RPMI8226 (cell line): ENCODE measurements around the gene TRIM67.
"Not testable (repeated sequence)": the region's sequence is repeated elsewhere in the genome, so short reads cannot be mapped to it uniquely, and the experiment has no call there.

Source experiments
- DNase-seq: peaks from one replicate; pipeline ENCODE4 v3.0.0-alpha.2; 2015

The TRIM67 gene

GRCh38 chr1:231209531-231209930, 47.7 kb downstream of the TRIM67 start:
- DNase-seq: no peak

GRCh38 chr1:231210126-231210525, 48.3 kb downstream of the TRIM67 start:
- DNase-seq: no peak

- DNase-seq: peak; percentile 96
These were observed 49.4 kb downstream of the TRIM67 start for GRCh38 chr1:231211005-231211857.

- not testable (repeated sequence) for DNase-seq
These were observed 50.4 kb downstream of the TRIM67 start for GRCh38 chr1:231212301-231212700.

- no peak for DNase-seq
These were observed 52.1 kb downstream of the TRIM67 start for GRCh38 chr1:231213831-231214573.

- peak; percentile 43 for DNase-seq
These were observed 53.2 kb downstream of the TRIM67 start for GRCh38 chr1:231214918-231215680.

- no peak for DNase-seq
These were observed 54.0 kb downstream of the TRIM67 start for GRCh38 chr1:231215681-231216385.

- no peak for DNase-seq
These were observed 54.6 kb downstream of the TRIM67 start for GRCh38 chr1:231216498-231216897.

GRCh38 chr1:231217056-231217455, 55.2 kb downstream of the TRIM67 start:
- DNase-seq: no peak

- no peak for DNase-seq
These were observed 56.2 kb downstream of the TRIM67 start for GRCh38 chr1:231218078-231218477.

- DNase-seq: no peak
These were observed 57.9 kb downstream of the TRIM67 start for GRCh38 chr1:231219422-231220401.

- no peak for DNase-seq
These were observed 58.9 kb downstream of the TRIM67 start for GRCh38 chr1:231220801-231221200.

GRCh38 chr1:231226156-231226555, 64.3 kb downstream of the TRIM67 start:
- DNase-seq: no peak

- no peak for DNase-seq
These were observed 69.7 kb downstream of the TRIM67 start for GRCh38 chr1:231231511-231231910.

GRCh38 chr1:231232870-231233734, 71.2 kb downstream of the TRIM67 start:
- no peak for DNase-seq

GRCh38 chr1:231233735-231234417, 72.0 kb downstream of the TRIM67 start:
- no peak for DNase-seq

GRCh38 chr1:231234506-231234905, 72.6 kb downstream of the TRIM67 start:
- no peak for DNase-seq

- no peak for DNase-seq
These were observed 73.8 kb downstream of the TRIM67 start for GRCh38 chr1:231235526-231236207.

- DNase-seq: no peak
These were observed 74.3 kb downstream of the TRIM67 start for GRCh38 chr1:231236208-231236591.
